B cell (primary cell): ENCODE measurements around the gene DNM2.

Experiments
- EZH2 ChIP-seq: IDR thresholded peaks from 2 replicates; pipeline ENCODE4 v1.6.1; 2012; ENCODE audit warnings: borderline replicate concordance, low read depth, mild to moderate bottlenecking, moderate library complexity, low read length; ENCODE audit not compliant: insufficient read depth, poor library complexity, severe bottlenecking
- TF ChIP-seq, protein P1 (sequence below): fragments of 200-600 bp; IDR thresholded peaks from one replicate; pipeline ENCODE4 v1.8.0; 2022; ENCODE audit warnings: antibody characterized with exemption, mild to moderate bottlenecking

DNA sequence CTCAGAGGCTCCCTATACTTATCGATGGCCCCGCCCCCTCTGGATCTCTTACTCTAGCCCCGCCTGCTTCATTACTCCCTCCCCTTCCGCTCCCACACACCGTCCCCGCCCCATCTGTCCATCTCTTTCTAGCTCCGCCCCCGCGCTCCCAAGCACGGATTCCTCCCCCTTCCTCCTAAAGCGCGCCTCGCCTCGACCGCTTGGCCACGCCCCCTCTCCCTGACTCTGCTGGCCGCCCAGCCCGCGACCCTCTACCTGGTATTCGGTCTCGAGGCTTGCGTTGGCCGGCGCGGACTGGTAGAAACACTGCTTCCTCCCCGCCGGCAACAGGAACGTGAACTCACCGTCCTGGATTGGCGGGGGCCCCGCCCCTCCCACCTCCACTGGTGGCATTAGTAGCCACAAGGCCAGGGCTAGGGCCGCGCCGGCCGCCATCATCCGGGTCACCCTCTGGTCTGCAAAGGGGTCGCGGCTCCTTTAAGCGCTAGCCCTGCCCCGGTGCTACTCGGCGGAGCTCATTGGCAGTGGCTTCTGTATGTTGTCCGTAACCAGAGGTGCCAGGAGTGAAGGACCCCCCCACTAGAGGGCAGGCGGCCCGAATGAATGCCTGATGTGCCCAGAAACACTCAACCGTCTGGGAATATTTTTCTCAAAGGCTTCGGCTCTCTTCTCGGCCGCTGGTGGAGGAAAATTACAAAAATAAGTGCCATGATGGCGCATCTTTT, 118.0 kb downstream of the DNM2 start, which contains the start of gene TMED1:
- TF ChIP-seq, protein P1, sequence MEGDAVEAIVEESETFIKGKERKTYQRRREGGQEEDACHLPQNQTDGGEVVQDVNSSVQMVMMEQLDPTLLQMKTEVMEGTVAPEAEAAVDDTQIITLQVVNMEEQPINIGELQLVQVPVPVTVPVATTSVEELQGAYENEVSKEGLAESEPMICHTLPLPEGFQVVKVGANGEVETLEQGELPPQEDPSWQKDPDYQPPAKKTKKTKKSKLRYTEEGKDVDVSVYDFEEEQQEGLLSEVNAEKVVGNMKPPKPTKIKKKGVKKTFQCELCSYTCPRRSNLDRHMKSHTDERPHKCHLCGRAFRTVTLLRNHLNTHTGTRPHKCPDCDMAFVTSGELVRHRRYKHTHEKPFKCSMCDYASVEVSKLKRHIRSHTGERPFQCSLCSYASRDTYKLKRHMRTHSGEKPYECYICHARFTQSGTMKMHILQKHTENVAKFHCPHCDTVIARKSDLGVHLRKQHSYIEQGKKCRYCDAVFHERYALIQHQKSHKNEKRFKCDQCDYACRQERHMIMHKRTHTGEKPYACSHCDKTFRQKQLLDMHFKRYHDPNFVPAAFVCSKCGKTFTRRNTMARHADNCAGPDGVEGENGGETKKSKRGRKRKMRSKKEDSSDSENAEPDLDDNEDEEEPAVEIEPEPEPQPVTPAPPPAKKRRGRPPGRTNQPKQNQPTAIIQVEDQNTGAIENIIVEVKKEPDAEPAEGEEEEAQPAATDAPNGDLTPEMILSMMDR = no peak
- no peak for TF ChIP-seq EZH2
